ENCODE measurements around the gene SCN10A. TPM values are rescaled to one million over a fixed set of nuclear protein-coding genes. Genes with fewer than 3 reads are reported as not detected.

The SCN10A gene
- total and polyA plus RNA-seq, 2 of the 13 experiments (the other 11 are each of a cell fraction or from before 2014, with no cell fraction given) = not detected

DNA sequence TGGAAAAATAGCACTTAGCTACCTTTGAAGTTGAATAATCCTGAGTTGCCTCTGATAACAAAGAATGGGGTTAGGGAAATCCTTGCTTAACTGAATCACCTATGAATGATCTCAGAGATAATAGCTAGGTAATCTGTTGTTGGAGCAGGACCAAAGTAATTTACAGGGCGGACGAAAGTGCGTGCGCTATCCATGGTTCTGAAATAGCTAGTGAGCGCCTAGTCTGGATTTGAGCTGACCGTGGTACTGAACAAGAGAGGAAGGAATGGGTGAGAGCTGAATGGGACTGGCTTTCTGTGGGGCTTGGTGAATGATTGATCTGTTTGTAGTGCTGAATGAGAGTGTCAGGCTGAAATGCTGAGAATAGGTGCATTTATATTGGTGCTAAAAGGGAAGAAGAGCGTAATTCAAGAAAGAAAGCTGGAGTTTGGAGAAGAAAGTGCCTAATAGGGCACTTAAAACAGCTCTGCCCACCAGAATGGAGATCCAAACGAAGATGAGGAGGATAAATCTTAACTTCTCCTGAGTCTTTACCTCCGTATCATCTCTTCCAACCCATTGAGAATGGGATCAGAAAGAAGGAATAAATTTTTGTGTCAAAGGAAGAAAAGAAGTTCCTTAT lies 10.1 kb downstream of the SCN10A start (continued):
- TF ChIP-seq, protein P1, sequence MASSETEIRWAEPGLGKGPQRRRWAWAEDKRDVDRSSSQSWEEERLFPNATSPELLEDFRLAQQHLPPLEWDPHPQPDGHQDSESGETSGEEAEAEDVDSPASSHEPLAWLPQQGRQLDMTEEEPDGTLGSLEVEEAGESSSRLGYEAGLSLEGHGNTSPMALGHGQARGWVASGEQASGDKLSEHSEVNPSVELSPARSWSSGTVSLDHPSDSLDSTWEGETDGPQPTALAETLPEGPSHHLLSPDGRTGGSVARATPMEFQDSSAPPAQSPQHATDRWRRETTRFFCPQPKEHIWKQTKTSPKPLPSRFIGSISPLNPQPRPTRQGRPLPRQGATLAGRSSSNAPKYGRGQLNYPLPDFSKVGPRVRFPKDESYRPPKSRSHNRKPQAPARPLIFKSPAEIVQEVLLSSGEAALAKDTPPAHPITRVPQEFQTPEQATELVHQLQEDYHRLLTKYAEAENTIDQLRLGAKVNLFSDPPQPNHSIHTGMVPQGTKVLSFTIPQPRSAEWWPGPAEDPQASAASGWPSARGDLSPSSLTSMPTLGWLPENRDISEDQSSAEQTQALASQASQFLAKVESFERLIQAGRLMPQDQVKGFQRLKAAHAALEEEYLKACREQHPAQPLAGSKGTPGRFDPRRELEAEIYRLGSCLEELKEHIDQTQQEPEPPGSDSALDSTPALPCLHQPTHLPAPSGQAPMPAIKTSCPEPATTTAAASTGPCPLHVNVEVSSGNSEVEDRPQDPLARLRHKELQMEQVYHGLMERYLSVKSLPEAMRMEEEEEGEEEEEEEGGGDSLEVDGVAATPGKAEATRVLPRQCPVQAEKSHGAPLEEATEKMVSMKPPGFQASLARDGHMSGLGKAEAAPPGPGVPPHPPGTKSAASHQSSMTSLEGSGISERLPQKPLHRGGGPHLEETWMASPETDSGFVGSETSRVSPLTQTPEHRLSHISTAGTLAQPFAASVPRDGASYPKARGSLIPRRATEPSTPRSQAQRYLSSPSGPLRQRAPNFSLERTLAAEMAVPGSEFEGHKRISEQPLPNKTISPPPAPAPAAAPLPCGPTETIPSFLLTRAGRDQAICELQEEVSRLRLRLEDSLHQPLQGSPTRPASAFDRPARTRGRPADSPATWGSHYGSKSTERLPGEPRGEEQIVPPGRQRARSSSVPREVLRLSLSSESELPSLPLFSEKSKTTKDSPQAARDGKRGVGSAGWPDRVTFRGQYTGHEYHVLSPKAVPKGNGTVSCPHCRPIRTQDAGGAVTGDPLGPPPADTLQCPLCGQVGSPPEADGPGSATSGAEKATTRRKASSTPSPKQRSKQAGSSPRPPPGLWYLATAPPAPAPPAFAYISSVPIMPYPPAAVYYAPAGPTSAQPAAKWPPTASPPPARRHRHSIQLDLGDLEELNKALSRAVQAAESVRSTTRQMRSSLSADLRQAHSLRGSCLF (CRISPR knock-in tag; IDR thresholded peaks at IDR 0.05; ENCODE audit: borderline replicate concordance) = peak; percentile 99
- TF ChIP-seq, protein P2, sequence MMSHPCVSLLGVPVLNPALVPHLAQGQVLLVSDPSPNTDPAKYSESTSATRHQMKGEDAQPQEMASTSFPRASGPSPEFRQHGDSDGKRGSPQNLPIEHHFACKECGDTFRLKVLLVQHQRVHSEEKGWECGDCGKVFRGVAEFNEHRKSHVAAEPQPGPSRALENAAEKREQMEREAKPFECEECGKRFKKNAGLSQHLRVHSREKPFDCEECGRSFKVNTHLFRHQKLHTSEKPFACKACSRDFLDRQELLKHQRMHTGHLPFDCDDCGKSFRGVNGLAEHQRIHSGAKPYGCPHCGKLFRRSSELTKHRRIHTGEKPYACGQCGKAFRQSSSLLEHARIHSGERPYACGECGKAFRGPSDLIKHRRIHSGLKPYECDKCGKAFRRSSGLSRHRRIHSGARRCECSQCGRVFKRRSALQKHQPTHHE (CRISPR knock-in tag; IDR thresholded peaks at IDR 0.05; ENCODE audit: borderline replicate concordance) = peak; percentile 98; the same call in 1 of the 2 replicates
- TF ChIP-seq ISL2 (CRISPR knock-in tag; IDR thresholded peaks at IDR 0.05) = peak; percentile 86
- TF ChIP-seq, protein P3, sequence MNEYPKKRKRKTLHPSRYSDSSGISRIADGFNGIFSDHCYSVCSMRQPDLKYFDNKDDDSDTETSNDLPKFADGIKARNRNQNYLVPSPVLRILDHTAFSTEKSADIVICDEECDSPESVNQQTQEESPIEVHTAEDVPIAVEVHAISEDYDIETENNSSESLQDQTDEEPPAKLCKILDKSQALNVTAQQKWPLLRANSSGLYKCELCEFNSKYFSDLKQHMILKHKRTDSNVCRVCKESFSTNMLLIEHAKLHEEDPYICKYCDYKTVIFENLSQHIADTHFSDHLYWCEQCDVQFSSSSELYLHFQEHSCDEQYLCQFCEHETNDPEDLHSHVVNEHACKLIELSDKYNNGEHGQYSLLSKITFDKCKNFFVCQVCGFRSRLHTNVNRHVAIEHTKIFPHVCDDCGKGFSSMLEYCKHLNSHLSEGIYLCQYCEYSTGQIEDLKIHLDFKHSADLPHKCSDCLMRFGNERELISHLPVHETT (CRISPR knock-in tag; conservative IDR thresholded peaks at IDR 0.05) = peak; percentile 97
- TF ChIP-seq SRY (CRISPR knock-in tag; IDR thresholded peaks at IDR 0.05) = peak; percentile 99
- TF ChIP-seq SKI (IDR thresholded peaks at IDR 0.05; ENCODE audit: partially characterized antibody) = no peak
- TF ChIP-seq NPAS2 (CRISPR knock-in tag; IDR thresholded peaks at IDR 0.05; ENCODE audit: borderline replicate concordance) = no peak
- peak; percentile 86; the same call in 1 of the 2 replicates for TF ChIP-seq ZNF367 (CRISPR knock-in tag; IDR thresholded peaks at IDR 0.05; ENCODE audit: borderline replicate concordance)
- no peak for TF ChIP-seq DDIT3 (CRISPR knock-in tag; IDR thresholded peaks at IDR 0.05)
- TF ChIP-seq ZZZ3 (CRISPR knock-in tag; IDR thresholded peaks at IDR 0.05; ENCODE audit: borderline replicate concordance) = no peak; the same call in 1 of the 2 replicates
- TF ChIP-seq KLF6 (CRISPR knock-in tag; IDR thresholded peaks at IDR 0.05) = peak; percentile 100
- TF ChIP-seq ARID3A (IDR thresholded peaks at IDR 0.05; ENCODE audit: low read depth, low read length) = no peak
- TF ChIP-seq MLLT10 (CRISPR knock-in tag; IDR thresholded peaks at IDR 0.05) = no peak
- peak; percentile 93 for TF ChIP-seq GZF1 (CRISPR knock-in tag; IDR thresholded peaks at IDR 0.05)
- no peak for TF ChIP-seq GFI1 (CRISPR knock-in tag; IDR thresholded peaks at IDR 0.05; ENCODE audit: borderline replicate concordance)
- TF ChIP-seq GATA4 (IDR thresholded peaks at IDR 0.05; ENCODE audit: borderline replicate concordance, low read depth) = no peak
- peak; percentile 87; the same call in 1 of the 2 replicates for TF ChIP-seq ZNF761 (CRISPR knock-in tag; conservative IDR thresholded peaks at IDR 0.05)
- TF ChIP-seq GTF2F1 (IDR thresholded peaks at IDR 0.05; ENCODE audit: low read length) = no peak
- peak; percentile 98 for TF ChIP-seq ZNF678 (CRISPR knock-in tag; IDR thresholded peaks at IDR 0.05)

All from HepG2 (cell line).